Prostate gland (tissue), 2 donors: Measurements from ENCODE around the gene TRMT61B.

Source experiments
- POLR2A ChIP-seq: fragments of 450-650 bp; IDR thresholded peaks from one replicate; pipeline ENCODE4 v1.6.1; 2016; ENCODE audit warnings: antibody characterized with exemption, mild to moderate bottlenecking
- POLR2AphosphoS5 ChIP-seq: sonication (generic); formaldehyde crosslinking; IDR thresholded peaks from one replicate; pipeline ENCODE4 v1.6.1; 2017; ENCODE audit warnings: antibody characterized with exemption
- TF ChIP-seq, protein P1 (sequence below), 4 experiments: fragments of 200-600 bp in 2 of 4; fragments of 450-650 bp in 2 of 4; sonication (generic) in 2 of 4; IDR thresholded peaks; 1 replicate in 3 of 4; 2 replicates in 1 of 4; pipeline ENCODE4 v1.5.1; 2016 to 2019; ENCODE audit warnings: antibody characterized with exemption in 4 of 4, mild to moderate bottlenecking in 2 of 4, moderate library complexity in 2 of 4

DNA sequence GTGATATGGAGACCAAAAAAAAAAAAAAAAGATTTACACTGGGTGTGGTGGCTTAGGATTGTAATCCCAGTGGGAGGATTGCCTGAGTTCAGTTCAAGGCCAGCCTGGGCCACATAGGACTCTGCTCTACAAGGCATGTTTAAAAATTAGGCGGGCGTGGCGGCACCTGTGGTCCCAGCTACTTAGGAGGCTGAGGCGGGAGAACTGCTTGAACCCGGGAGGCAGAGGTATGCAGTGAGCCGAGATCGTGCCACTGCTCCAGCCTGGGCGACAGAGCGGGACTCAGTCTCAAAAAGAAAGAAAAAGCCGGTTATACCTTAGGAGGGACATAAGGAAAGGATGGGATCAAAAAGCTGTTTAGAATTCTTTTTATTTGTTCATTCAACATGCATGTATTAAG, 60.2 kb downstream of the TRMT61B start:
- TF ChIP-seq, protein P1, sequence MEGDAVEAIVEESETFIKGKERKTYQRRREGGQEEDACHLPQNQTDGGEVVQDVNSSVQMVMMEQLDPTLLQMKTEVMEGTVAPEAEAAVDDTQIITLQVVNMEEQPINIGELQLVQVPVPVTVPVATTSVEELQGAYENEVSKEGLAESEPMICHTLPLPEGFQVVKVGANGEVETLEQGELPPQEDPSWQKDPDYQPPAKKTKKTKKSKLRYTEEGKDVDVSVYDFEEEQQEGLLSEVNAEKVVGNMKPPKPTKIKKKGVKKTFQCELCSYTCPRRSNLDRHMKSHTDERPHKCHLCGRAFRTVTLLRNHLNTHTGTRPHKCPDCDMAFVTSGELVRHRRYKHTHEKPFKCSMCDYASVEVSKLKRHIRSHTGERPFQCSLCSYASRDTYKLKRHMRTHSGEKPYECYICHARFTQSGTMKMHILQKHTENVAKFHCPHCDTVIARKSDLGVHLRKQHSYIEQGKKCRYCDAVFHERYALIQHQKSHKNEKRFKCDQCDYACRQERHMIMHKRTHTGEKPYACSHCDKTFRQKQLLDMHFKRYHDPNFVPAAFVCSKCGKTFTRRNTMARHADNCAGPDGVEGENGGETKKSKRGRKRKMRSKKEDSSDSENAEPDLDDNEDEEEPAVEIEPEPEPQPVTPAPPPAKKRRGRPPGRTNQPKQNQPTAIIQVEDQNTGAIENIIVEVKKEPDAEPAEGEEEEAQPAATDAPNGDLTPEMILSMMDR (IDR thresholded peaks at IDR 0.05): no peak
- TF ChIP-seq POLR2AphosphoS5: no peak
- no peak for TF ChIP-seq POLR2A
